H7 (cell line): ENCODE results near the gene ALCAM. TPM values are rescaled to one million over a fixed set of nuclear protein-coding genes. Genes with fewer than 3 reads are reported as not detected.

Experiments used
- DNase-seq: peaks from one replicate; pipeline ENCODE4 v3.0.0; 2012
- H3K27me3 ChIP-seq: 2 replicates; pipeline ENCODE4 v1.6.0; 2011; ENCODE audit warnings: mild to moderate bottlenecking, low read length; ENCODE audit not compliant: control insufficient read depth, insufficient read depth
- H3K36me3 ChIP-seq: replicated peaks from 2 replicates; pipeline ENCODE4 v1.5.1; 2011; ENCODE audit warnings: low read length; ENCODE audit not compliant: control insufficient read depth, insufficient read depth
- H3K4me3 ChIP-seq: 2 replicates; pipeline ENCODE4 v1.5.1; 2011; ENCODE audit warnings: low read depth, mild to moderate bottlenecking, control low read depth, low read length, moderate library complexity; ENCODE audit not compliant: insufficient read depth
- total RNA-seq: library from RNA; depleted of rRNA; stranded (reverse); fragments of >200 nt; shearing (Covaris generic); gene quantifications from 2 replicates; pipeline ENCODE4 v1.2.3, GENCODE V29; 2014

The ALCAM gene
- total RNA-seq, 1 experiment from 2014 or later = 21.1 TPM

DNA sequence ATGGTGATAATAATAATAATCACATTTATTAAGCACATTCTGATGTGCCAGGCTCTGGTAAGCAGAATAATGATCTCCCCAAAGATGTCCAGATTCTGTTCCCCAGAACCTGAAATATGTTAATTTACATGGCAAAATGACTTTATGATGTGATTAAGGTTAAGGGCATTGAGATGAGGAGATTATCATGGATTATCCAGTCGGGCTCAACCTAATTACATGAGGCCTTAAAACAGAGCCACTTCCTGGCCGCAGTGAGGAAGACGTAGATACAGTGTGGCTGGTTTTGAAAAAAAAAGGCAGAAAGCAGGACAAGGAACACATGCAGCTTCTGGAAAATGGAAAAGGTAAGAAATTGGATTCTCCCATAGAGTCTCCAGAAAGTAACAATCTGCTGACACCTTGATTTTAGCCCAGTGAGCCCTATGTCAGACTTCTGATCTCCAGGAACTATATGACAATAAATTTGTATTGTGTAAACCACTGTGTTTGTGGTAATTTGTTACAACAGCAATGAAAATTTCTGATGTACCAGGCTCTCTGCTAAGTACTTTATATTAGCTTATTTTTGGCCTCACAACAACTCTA lies 126.7 kb downstream of the ALCAM start:
- Histone ChIP-seq H3K27me3 (no peaks in the 10 kb centered on the region), H3K36me3 (no peaks in the 10 kb centered on the region), H3K4me3 (no peak overlapping the region)
- DNase-seq = no peak

DNA sequence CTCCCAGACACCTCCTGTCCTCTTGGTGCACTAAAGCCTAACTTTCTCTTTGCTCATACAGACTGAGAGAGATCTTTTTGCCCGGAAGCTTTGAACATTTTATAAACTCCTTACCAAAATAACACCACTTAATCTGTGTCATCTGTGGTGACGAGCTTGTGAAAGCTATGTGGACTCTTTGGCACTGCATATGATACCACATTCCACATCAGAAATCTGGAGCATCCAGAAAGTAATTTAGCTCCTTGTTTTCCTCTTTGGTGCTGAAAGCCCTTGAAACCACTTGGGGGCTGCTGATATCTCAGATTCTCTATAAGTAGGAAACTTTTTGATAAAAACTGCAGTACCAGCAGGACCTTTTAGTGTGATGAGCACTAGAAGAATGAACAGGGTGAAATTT lies 128.3 kb downstream of the ALCAM start:
- H3K27me3 ChIP-seq = no peaks in the 10 kb centered on the region
- no peak for DNase-seq
- no peaks in the 10 kb centered on the region for H3K36me3 ChIP-seq
- no peak overlapping the region for H3K4me3 ChIP-seq

DNA sequence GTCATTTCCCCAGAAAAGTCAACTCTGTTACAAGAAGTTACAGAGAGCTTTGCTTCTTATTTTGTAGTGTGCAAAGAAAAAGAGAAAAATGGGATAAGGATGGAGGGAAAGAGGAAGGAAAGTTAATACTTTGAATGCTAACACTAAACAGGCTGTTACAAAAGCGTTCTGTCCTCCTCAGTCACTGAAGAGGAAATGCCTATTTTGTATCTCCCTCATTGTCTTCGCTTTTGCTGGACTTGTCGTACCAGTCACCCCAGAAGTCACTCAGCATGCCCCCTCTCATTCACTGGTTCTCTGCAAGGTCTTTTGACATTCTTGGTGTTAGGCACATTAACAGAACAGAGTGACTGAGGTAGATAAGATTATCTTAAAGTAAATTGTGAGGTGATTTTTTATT lies 129.6 kb downstream of the ALCAM start:
- Histone ChIP-seq H3K27me3 (no peaks in the 10 kb centered on the region), H3K36me3 (no peaks in the 10 kb centered on the region), H3K4me3 (no peak overlapping the region)
- no peak for DNase-seq

DNA sequence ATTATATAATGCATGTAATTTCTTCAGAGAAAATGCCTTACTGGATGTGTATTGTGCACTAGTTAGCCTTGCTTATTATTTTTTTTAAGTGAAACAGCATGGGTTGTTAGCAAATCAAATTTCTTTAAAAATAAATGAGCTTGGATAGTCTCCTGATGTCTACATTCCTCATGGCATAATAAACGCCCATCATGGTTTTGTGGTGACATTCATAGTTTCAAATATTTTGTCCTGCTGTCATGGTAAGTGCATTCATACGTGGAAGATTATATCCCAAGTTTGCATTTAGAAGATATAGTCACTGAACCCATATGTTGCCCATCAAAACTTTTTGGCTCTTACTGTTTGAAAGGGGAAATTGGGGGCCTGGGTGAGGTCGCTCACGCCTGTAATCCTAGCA lies 130.7 kb downstream of the ALCAM start:
- no peaks in the 10 kb centered on the region for H3K36me3 ChIP-seq
- H3K4me3 ChIP-seq = no peak overlapping the region
- no peak for DNase-seq
- no peaks in the 10 kb centered on the region for H3K27me3 ChIP-seq

DNA sequence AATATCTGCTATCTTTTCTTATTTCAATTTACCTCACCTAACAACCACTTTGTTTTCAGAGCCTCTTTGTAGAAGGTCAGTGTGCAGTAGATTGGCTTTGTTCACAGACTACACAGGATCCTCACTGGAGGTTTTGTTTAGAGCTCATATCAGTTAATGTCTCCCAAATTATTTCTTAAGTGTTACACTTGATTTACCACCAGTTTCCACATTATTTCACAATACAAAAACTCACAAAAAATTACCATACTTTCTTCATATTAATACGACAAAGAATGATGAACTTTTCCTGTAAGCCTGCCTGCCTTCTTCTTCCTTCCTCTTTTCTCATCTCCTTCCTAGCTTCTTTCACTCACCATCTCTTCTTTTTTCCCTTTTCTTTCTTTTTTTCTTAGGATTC lies 133.3 kb downstream of the ALCAM start:
- Histone ChIP-seq H3K36me3 (no peaks in the 10 kb centered on the region), H3K27me3 (no peaks in the 10 kb centered on the region), H3K4me3 (no peak overlapping the region)
- no peak for DNase-seq

DNA sequence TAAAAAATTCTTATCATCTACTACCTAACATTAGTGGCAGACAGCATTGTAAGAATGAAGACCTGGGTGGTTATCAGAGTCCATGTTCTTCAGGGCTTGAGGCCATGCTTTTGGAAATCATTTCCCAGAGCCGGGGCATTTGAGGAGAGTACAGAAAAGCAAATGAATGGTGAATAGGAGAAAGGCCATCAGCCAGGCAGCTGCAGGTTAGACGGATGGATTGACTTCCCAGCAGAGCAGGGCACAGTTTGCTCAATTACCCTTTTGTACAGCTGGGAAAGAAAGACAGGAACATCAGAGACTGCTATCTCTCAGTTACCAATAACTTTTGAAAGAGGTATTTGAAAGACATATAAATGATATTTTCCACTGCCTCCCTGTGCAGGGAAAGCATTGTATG lies 135.6 kb downstream of the ALCAM start:
- Histone ChIP-seq H3K36me3 (no peaks in the 10 kb centered on the region), H3K4me3 (no peak overlapping the region), H3K27me3 (no peaks in the 10 kb centered on the region)
- no peak for DNase-seq

DNA sequence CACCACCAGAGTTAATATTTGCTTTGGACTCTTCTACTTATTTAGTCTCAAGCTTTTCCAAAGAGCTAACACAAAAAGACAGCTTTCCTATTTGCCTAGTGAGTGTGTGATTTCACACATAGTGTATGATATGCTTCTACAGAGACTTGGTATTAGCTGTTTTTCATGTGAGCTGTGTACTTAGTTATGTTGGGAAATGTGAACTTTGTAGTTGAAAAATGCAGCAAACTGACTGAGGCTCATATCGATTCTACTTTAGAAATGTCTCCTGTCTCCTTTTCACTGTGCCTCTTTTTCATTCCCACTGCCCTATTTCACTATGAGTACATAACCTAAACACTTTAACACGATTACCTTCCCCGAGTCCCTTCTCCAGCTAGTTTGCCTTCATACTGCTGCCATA lies 136.5 kb downstream of the ALCAM start:
- Histone ChIP-seq H3K27me3 (no peaks in the 10 kb centered on the region), H3K36me3 (no peaks in the 10 kb centered on the region), H3K4me3 (no peak overlapping the region)
- DNase-seq = no peak

DNA sequence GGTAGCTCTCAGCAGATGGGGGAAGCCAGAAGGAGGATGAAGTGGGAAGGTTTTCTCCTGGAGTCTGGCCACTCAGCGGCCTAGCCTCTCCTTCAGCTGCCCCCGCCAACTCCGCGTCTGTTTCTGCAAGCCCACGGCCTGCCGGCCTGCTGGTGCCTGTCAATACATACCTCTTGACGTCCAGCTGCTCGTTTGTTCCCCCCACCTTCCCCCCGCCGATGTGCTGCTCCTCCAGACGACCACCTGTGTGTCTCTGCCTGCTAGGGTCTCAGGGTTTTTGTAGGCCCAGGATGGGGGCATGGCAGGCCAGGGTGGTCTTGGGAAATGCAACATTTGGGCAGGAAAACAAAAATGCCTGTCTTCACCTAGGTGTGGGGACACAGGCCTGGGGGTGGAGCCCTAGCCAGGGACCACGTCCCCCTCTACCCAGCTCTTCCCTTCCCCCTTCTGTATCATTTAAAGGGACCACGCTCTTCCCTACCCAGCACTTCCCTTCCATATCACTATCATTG lies 137.8 kb downstream of the ALCAM start:
- DNase-seq = no peak
- Histone ChIP-seq H3K27me3 (no peaks in the 10 kb centered on the region), H3K4me3 (no peak overlapping the region), H3K36me3 (no peaks in the 10 kb centered on the region)

DNA sequence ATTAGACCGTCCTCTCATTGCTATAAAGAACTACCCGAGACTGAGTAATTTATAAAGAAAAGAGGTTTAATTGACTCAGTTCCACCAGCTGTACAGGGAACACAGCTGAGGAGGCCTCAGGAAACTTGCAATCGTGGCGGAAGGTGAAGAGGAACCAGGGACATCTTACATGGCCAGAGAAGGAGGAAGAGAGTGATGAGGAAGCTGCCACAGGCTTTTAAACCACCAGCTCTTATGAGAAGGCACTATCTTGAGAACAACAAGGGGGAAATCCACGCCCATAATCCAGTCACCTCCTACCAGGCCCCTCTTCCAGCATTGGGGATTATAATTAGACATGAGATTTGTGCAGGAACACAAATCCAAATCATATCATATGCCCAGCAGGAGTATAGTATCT lies 138.5 kb downstream of the ALCAM start:
- no peaks in the 10 kb centered on the region for H3K36me3 ChIP-seq

DNA sequence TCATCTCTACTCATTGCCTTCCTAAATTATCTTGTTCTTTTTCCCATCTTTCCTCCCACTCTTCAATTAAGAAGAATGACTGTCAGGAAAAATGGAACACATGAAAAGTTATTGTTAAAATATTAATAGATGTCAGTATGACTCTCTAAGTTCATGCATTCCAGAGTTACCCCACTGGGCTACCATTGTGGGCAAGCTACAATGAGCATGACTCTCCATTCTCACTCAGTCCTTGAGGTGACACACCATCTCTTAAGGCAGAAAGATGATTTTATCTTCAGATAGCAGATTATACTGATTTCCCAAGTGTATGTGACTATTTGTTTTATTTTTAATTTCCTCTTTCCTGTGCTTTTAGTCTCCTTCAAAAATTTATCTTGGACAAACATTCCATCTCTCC lies 144.3 kb downstream of the ALCAM start:
- H3K27me3 ChIP-seq = no peaks in the 10 kb centered on the region
- no peak overlapping the region for H3K4me3 ChIP-seq
- no peak for DNase-seq
- H3K36me3 ChIP-seq = no peaks in the 10 kb centered on the region

More for the DNA sequence above, 138.5 kb downstream of the ALCAM start:
- H3K27me3 ChIP-seq = no peaks in the 10 kb centered on the region
- DNase-seq = no peak
- H3K4me3 ChIP-seq = no peak overlapping the region

DNA sequence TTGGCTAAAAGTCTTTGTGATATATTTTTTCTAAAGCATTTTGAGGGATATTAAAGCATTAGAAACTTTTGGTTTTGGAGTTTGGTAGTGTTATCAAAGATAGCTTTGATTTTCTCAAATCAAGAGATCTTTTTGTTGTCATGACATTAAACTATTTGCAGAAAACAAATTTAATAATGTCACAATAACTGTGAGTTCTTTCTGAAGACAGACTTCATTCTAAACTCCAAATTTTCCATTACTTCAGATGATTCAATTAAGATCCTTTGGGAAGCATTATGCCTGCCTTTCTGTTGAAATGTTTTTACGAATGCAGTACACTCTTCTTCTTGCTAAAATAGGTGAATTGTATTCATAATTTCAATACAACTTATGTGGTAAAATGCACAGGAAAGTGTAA lies 145.4 kb downstream of the ALCAM start:
- Histone ChIP-seq H3K27me3 (no peaks in the 10 kb centered on the region), H3K4me3 (no peak overlapping the region), H3K36me3 (no peaks in the 10 kb centered on the region)
- no peak for DNase-seq

DNA sequence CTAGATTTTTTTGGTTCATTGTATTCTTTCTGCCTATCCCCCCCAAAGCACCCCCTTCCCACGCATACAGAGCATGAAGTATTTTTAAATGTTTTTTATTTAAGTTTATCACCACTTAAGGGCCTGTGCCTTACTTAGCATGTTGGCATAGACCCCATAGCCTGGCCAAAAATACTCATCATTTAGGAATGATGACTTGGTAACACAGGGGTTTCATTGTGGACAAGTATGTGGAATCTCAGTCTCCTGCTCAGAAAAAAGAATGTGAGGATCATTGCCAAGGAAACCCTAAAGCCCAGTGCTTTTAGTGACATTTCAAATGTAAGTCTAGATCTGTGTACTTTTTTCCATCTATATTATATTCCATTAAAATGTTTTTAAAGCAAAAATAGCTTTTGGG lies 146.3 kb downstream of the ALCAM start:
- no peak overlapping the region for H3K4me3 ChIP-seq
- H3K36me3 ChIP-seq = no peaks in the 10 kb centered on the region
- no peaks in the 10 kb centered on the region for H3K27me3 ChIP-seq
- no peak for DNase-seq

DNA sequence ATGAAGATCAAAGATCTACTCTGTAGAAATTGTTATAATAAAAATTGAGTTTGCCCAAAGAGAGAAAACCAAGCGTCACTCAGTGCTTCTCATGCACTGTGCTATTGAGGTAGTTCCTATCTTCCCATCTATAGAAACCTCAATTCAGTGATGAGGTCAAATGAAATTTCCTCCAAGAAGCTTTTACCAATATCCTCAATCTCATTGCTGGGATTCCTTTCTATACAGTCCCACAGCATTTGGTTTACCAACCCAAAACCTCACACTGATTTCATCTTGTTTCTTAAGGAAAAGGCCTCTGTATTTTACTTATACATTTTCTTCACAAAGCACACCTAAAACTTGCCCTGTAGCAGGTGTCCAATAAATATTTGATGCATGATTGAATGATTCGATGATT lies 147.2 kb downstream of the ALCAM start:
- DNase-seq = no peak
- no peak overlapping the region for H3K4me3 ChIP-seq
- H3K36me3 ChIP-seq = no peaks in the 10 kb centered on the region
- H3K27me3 ChIP-seq = no peaks in the 10 kb centered on the region

DNA sequence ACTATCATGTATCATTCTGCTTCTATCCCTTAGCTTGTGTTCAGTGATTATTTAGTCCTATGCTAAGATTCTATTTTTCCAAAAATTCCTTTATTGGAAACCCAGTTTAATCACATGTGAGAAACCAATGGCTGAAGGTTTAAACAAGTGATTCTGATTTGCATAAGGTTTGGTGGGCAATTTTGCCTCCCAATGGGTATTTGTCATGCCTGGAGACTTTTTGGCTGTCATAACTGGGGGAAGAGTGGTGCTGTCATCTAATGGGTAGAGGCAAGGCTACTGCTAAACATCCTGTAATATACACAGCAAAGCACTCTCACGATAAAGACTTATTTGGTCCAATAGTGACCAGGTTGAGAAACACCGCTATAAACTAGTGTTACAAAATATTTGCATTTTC lies 148.7 kb downstream of the ALCAM start:
- no peaks in the 10 kb centered on the region for H3K36me3 ChIP-seq
- H3K27me3 ChIP-seq = no peaks in the 10 kb centered on the region
- no peak for DNase-seq
- no peak overlapping the region for H3K4me3 ChIP-seq

DNA sequence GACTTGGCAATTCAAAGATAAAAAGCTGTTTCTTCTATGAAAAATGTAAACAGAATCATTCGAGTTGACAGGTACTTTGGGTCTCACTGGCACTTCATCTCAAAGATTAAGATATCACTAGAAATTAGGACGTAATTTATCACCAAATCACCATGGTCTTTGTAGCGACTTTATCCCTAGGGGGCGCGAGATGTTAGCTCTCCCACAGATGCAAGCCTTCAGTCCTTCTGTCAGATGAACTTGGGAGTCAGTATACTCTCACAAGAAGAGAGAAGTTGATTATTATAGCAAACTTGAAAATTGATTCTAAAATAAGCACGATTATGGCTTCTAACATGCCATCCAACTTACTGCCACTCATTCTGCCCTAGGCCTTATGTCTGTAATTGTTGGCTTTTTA lies 150.3 kb downstream of the ALCAM start:
- H3K36me3 ChIP-seq = no peaks in the 10 kb centered on the region
- no peaks in the 10 kb centered on the region for H3K27me3 ChIP-seq
- peak; percentile 30 for DNase-seq
- H3K4me3 ChIP-seq = no peak overlapping the region

DNA sequence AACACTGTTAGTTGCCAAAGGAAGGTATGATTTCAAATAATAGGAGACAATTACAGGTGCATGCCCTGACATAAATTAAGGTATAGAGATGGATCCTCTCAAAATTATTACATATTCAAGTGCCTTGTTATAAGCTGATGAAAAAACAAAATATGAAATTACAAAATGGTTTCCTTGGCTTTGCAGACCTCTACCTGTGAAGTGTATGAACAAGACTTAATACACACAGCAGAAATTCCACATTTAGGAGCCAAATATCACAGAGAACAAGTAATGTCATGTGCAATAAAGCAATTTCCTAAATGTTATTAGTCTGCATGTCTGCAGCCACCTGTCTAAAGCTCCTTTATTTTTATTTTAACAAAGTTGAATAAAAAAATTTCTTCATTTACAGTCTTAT lies 151.5 kb downstream of the ALCAM start:
- Histone ChIP-seq H3K36me3 (no peaks in the 10 kb centered on the region), H3K27me3 (no peaks in the 10 kb centered on the region), H3K4me3 (no peak overlapping the region)
- no peak for DNase-seq
